ENCODE data around the gene RBCK1. TPM values are rescaled to one million over a fixed set of nuclear protein-coding genes. Genes with fewer than 3 reads are reported as not detected.

RBCK1 gene
- total and polyA plus RNA-seq, 9 of the 15 experiments (the other 6 are each of a cell fraction or from before 2014, with no cell fraction given) = 5.9 to 59.3 (median 26.5) TPM

DNA sequence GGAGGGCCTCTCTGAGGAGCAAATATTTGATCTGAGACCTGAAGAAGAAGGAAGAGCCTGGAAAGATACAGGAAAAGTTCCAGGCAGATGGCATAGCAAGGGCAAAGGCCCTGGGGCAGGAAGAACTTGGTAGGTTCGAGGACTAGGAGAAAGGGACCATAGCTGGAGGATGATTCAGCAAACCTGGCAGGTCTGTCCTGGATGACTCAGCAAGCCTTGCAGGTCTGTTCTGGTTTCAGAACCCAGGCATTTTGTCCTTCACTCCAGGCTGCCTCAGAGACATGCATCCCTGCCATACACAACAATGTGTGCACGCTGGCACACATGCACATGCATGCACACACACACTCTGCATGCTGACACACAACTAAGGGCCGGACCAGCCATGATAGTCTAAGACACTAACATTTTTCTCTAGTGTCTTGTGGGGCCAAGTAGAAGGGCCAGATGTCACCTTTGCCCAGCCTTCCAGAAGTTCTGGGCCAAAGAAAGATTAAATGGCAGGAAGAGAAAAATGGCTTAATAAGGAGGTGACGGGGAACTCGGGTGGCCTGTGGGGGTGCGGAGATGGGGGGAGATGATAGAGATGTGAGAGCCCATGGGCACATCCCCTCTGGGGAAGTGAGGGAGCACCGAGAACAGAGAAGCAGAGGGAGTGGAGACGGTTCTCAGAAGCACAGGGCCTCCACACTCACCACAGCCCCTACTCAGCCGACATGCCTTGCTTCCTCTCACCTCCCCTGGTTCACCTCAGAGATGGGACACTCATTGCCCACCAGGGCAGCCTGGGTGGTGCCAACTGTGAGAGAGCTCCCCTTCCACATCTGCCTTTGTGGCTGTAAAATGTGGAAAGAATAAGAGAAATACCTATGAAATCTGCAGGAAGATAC, 42.9 kb upstream of the RBCK1 start (continued):
- TF ChIP-seq, protein P1, sequence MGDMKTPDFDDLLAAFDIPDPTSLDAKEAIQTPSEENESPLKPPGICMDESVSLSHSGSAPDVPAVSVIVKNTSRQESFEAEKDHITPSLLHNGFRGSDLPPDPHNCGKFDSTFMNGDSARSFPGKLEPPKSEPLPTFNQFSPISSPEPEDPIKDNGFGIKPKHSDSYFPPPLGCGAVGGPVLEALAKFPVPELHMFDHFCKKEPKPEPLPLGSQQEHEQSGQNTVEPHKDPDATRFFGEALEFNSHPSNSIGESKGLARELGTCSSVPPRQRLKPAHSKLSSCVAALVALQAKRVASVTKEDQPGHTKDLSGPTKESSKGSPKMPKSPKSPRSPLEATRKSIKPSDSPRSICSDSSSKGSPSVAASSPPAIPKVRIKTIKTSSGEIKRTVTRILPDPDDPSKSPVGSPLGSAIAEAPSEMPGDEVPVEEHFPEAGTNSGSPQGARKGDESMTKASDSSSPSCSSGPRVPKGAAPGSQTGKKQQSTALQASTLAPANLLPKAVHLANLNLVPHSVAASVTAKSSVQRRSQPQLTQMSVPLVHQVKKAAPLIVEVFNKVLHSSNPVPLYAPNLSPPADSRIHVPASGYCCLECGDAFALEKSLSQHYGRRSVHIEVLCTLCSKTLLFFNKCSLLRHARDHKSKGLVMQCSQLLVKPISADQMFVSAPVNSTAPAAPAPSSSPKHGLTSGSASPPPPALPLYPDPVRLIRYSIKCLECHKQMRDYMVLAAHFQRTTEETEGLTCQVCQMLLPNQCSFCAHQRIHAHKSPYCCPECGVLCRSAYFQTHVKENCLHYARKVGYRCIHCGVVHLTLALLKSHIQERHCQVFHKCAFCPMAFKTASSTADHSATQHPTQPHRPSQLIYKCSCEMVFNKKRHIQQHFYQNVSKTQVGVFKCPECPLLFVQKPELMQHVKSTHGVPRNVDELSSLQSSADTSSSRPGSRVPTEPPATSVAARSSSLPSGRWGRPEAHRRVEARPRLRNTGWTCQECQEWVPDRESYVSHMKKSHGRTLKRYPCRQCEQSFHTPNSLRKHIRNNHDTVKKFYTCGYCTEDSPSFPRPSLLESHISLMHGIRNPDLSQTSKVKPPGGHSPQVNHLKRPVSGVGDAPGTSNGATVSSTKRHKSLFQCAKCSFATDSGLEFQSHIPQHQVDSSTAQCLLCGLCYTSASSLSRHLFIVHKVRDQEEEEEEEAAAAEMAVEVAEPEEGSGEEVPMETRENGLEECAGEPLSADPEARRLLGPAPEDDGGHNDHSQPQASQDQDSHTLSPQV (IDR thresholded peaks at IDR 0.05) = peak; percentile 95
- TF ChIP-seq KLF6 (CRISPR knock-in tag; IDR thresholded peaks at IDR 0.05; ENCODE audit: borderline replicate concordance) = 0 out of 2 replicates have a peak, but pooled peaks have one; percentile 11

DNA sequence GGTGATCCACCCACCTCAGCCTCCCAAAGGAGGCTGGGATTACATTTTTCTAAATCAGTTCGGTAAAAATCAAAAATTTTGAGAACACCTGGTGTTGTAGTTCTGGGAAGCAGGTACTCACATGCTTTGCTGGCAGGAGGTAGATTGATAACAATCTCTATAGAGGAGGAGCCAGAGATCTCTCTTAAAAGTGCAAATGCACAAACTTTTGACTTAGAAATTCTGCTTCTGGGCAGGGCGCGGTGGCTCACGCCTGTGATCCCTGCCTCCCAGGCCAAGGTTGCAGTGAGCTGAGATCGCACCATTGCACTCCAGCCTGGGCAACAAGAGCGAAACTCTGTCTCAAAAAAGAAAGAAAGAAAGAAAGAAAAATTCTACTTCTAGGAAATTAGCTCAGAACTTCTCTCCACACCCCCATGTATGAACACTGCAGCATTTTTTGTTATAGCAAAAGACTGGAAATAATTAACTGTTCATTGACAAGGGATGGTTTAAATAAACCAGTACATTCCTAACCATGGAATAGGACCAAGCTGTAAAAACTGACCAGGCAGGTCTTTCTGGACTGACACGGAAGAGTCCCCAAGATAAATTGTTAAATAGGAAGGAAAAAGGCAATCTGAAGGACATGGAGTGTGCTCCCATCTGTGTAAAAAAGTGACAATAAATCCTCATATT, 41.9 kb upstream of the RBCK1 start:
- Histone ChIP-seq H3K4me1 (replicated peaks in 1 of 2; ENCODE audit: control insufficient read depth in 2 of 2, insufficient read depth in 2 of 2, low read length in 2 of 2) (peaks cover 46 to 61% of the 10 kb centered on the region in 2 experiments), H3K9me3 (replicated peaks; ENCODE audit: control insufficient read depth, insufficient read depth, low read depth, low read length) (no peaks in the 10 kb centered on the region), H3K36me3 (ENCODE audit: control insufficient read depth, insufficient read depth, low read length) (no peaks in the 10 kb centered on the region), H3K27ac (ENCODE audit: extremely low read depth, low read depth, low read length) (peak overlapping the region; percentile 61; the same call in 2 of the 3 replicates), H3K4me2 (ENCODE audit: insufficient read depth, low read length) (no peak overlapping the region), H3K27me3 (ENCODE audit: control insufficient read depth in 2 of 2, insufficient read depth in 2 of 2, low read length in 2 of 2) (no peaks in the 10 kb centered on the region), H2AFZ (ENCODE audit: low read depth, low read length) (peak overlapping the region; percentile 60; the same call in 1 of the 2 replicates), H3K9ac (ENCODE audit: insufficient read depth in 1 of 2, low read depth in 2 of 2, low read length in 2 of 2) (peak overlapping the region; percentile 30; a peak in 2 of 4 replicates), H3K4me3 (no peak overlapping the region), H3K79me2 (ENCODE audit: control insufficient read depth, insufficient read depth, low read length) (no peaks in the 10 kb centered on the region), H4K20me1 (replicated peaks; ENCODE audit: control insufficient read depth, insufficient read depth, low read length) (no peaks in the 10 kb centered on the region), H3K9me1 (ENCODE audit: control insufficient read depth, insufficient read depth, low read length) (no peaks in the 10 kb centered on the region)
- in situ Hi-C loops (cut with MboI) (no loop called here), intact Hi-C loops (cut with micrococcal nuclease) (no loop called here)
- FAIRE-seq (no peak), DNase-seq (ENCODE audit: extremely low read depth in 1 of 4, low spot score in 3 of 4) (no peak), ATAC-seq (no peak)
- WGBS (ENCODE audit: insufficient coverage, low coverage, missing lambda C conversion rate) = 8% methylated on average over 5 of the region's 7 CpGs
- ChIA-PET POLR2A (interaction anchor here (0.7 to 2.0 kb wide), 6 partner anchors 9 to 322 kb away, joined by 3 to 9 read pairs (median 4); partner anchors contain the start of gene TRIB3), CTCF (ENCODE audit: low intra/inter-chr PET ratio) (no interaction called here)
- no TSS peak for BruUV-seq (replicated peaks)
- TF ChIP-seq, protein P2, sequence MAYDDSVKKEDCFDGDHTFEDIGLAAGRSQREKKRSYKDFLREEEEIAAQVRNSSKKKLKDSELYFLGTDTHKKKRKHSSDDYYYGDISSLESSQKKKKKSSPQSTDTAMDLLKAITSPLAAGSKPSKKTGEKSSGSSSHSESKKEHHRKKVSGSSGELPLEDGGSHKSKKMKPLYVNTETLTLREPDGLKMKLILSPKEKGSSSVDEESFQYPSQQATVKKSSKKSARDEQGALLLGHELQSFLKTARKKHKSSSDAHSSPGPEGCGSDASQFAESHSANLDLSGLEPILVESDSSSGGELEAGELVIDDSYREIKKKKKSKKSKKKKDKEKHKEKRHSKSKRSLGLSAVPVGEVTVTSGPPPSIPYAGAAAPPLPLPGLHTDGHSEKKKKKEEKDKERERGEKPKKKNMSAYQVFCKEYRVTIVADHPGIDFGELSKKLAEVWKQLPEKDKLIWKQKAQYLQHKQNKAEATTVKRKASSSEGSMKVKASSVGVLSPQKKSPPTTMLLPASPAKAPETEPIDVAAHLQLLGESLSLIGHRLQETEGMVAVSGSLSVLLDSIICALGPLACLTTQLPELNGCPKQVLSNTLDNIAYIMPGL (CRISPR knock-in tag; IDR thresholded peaks at IDR 0.05) = no peak
- TF ChIP-seq LEF1 (IDR thresholded peaks at IDR 0.05) = no peak
- peak; percentile 41; the same call in 1 of the 2 replicates for TF ChIP-seq CXXC5 (CRISPR knock-in tag; IDR thresholded peaks at IDR 0.05)
- TF ChIP-seq GATA2 (CRISPR knock-in tag; IDR thresholded peaks at IDR 0.05) = 0 out of 2 replicates have a peak, but pooled peaks have one; percentile 11
- no peak for TF ChIP-seq CEBPB (tag; IDR thresholded peaks at IDR 0.05)
- no peak for TF ChIP-seq PHF21A (IDR thresholded peaks at IDR 0.05; ENCODE audit: borderline replicate concordance, low read depth)
- TF ChIP-seq SMAD4 (CRISPR knock-in tag; conservative IDR thresholded peaks at IDR 0.05) = peak; percentile 18; the same call in 1 of the 2 replicates
- TF ChIP-seq ZNF785 (CRISPR knock-in tag; IDR thresholded peaks at IDR 0.05) = no peak
- no peak for TF ChIP-seq SAP30 (IDR thresholded peaks at IDR 0.05; ENCODE audit: borderline replicate concordance, insufficient read depth, low read depth, low read length, poor library complexity, severe bottlenecking)
- TF ChIP-seq NFRKB (IDR thresholded peaks at IDR 0.05; ENCODE audit: low read depth) = peak; percentile 5; the same call in 1 of the 2 replicates
- no peak for TF ChIP-seq ZNF124 (CRISPR knock-in tag; IDR thresholded peaks at IDR 0.05)
